Subcutaneous abdominal adipose tissue (tissue), 5 donors: ENCODE results near the gene CUL7.

Source experiments
- H3K27ac ChIP-seq: one replicate; pipeline ENCODE4 v1.7.0; 2013; ENCODE audit warnings: low read depth, mild to moderate bottlenecking, inconsistent platforms, low read length, moderate library complexity
- H3K27me3 ChIP-seq, 5 donors: one replicate each; pipeline ENCODE4 v1.7.0; 2013; ENCODE audit warnings: low read length in 5 of 5, inconsistent platforms in 1 of 5; ENCODE audit not compliant: control insufficient read depth in 5 of 5, insufficient read depth in 4 of 5
- H3K36me3 ChIP-seq, 5 donors: one replicate each; pipeline ENCODE4 v1.7.0; 2013; ENCODE audit warnings: low read length in 5 of 5; ENCODE audit not compliant: control insufficient read depth in 5 of 5, insufficient read depth in 5 of 5
- H3K4me1 ChIP-seq, 5 donors: one replicate each; pipeline ENCODE4 v1.7.0; 2013; ENCODE audit warnings: low read length in 5 of 5, mild to moderate bottlenecking in 3 of 5, moderate library complexity in 1 of 5; ENCODE audit not compliant: control insufficient read depth in 5 of 5, insufficient read depth in 5 of 5
- H3K4me3 ChIP-seq, 5 donors: one replicate each; pipeline ENCODE4 v1.7.0; 2013; ENCODE audit warnings: low read length in 5 of 5, low read depth in 1 of 5
- H3K9ac ChIP-seq, 5 donors: one replicate each; pipeline ENCODE4 v1.7.0; 2013; ENCODE audit warnings: low read length in 5 of 5, mild to moderate bottlenecking in 4 of 5, moderate library complexity in 3 of 5
- H3K9me3 ChIP-seq, 5 donors: one replicate each; pipeline ENCODE4 v1.7.0; 2013; ENCODE audit warnings: low read length in 5 of 5; ENCODE audit not compliant: control insufficient read depth in 5 of 5
- donor health status: healthy.
- donor health status: healthy.
- donor health status: healthy.
- donor health status: healthy.
- donor health status: healthy.

Gene CUL7

GRCh38 chr6:43053545-43054205 lies at the start of gene CUL7:
CUL7 (minus strand) TSS chr6:43053851; CDS start chr6:43052788, 1,063 bp downstream.
- Histone ChIP-seq H3K36me3 (peaks cover 0 to 48% (median 36%) of the 10 kb centered on the region in 5 donors), H3K4me3 (peak within 1 kb of the TSS; percentile 66 to 93 (median 79)), H3K27me3 (no peaks in the 10 kb centered on the region), H3K27ac (peak within 1 kb of the TSS; percentile 81), H3K9ac (peak within 1 kb of the TSS; percentile 6 to 93 (median 78)), H3K4me1 (peaks cover 4 to 39% (median 33%) of the 10 kb centered on the region in 5 donors), H3K9me3 (no peaks in the 10 kb centered on the region)

DNA sequence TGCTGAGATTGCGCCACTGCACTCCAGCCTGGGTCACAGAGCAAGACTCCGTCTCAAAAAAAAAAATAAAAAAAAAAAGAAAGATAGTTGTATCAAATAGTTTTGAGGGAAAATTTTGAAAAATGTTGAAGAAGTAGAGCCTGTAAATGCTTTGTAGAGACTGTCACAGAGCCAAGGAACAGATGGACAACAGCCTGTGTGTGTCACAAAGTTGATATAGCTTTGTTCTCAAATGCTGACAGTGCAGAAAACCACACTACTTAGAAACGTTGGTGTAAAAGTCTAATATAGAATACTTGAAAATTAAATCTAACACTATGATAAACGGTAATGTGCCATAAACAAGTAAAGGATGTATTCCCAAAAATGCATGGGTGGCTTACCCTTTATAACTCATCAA lies 47.8 kb upstream of the CUL7 start:
- Histone ChIP-seq H3K27me3 (no peaks in the 10 kb centered on the region), H3K27ac (no peak overlapping the region), H3K4me1 (peaks cover 1 to 10% (median 8%) of the 10 kb centered on the region in 5 donors), H3K4me3 (no peak overlapping the region), H3K9me3 (no peaks in the 10 kb centered on the region), H3K36me3 (no peaks in the 10 kb centered on the region), H3K9ac (no peak overlapping the region)

- Histone ChIP-seq H3K27ac (no peak overlapping the region), H3K9ac (no peak overlapping the region), H3K4me3 (no peak overlapping the region), H3K9me3 (no peaks in the 10 kb centered on the region), H3K36me3 (no peaks in the 10 kb centered on the region), H3K4me1 (peaks cover 5 to 30% (median 25%) of the 10 kb centered on the region in 5 donors), H3K27me3 (no peaks in the 10 kb centered on the region)
Measured at GRCh38 chr6:43097502-43097901, 43.9 kb upstream of the CUL7 start.

GRCh38 chr6:43097098-43097489 lies 43.4 kb upstream of the CUL7 start:
- Histone ChIP-seq H3K4me1 (peaks cover 5 to 30% (median 25%) of the 10 kb centered on the region in 5 donors), H3K9me3 (no peaks in the 10 kb centered on the region), H3K36me3 (no peaks in the 10 kb centered on the region), H3K27me3 (no peaks in the 10 kb centered on the region), H3K27ac (no peak overlapping the region), H3K4me3 (no peak overlapping the region), H3K9ac (peak overlapping the region in 2 of 5 donors; percentile 11 to 38)

- no peak overlapping the region for H3K27ac ChIP-seq
- peaks cover 5 to 30% (median 25%) of the 10 kb centered on the region in 5 donors for H3K4me1 ChIP-seq
- H3K9ac ChIP-seq, result peak overlapping the region in 2 of 5 donors; percentile 11 to 38
- H3K36me3 ChIP-seq, result no peaks in the 10 kb centered on the region
- H3K27me3 ChIP-seq, result no peaks in the 10 kb centered on the region
- H3K4me3 ChIP-seq, result no peak overlapping the region
- H3K9me3 ChIP-seq, result no peaks in the 10 kb centered on the region
Measured at GRCh38 chr6:43096451-43097097, 42.9 kb upstream of the CUL7 start.

GRCh38 chr6:43095939-43096338 lies 42.3 kb upstream of the CUL7 start:
- peaks cover 5 to 30% (median 25%) of the 10 kb centered on the region in 5 donors for H3K4me1 ChIP-seq
- H3K36me3 ChIP-seq, result no peaks in the 10 kb centered on the region
- H3K4me3 ChIP-seq, result no peak overlapping the region
- H3K27me3 ChIP-seq, result no peaks in the 10 kb centered on the region
- H3K9ac ChIP-seq, result no peak overlapping the region
- no peak overlapping the region for H3K27ac ChIP-seq
- no peaks in the 10 kb centered on the region for H3K9me3 ChIP-seq

DNA sequence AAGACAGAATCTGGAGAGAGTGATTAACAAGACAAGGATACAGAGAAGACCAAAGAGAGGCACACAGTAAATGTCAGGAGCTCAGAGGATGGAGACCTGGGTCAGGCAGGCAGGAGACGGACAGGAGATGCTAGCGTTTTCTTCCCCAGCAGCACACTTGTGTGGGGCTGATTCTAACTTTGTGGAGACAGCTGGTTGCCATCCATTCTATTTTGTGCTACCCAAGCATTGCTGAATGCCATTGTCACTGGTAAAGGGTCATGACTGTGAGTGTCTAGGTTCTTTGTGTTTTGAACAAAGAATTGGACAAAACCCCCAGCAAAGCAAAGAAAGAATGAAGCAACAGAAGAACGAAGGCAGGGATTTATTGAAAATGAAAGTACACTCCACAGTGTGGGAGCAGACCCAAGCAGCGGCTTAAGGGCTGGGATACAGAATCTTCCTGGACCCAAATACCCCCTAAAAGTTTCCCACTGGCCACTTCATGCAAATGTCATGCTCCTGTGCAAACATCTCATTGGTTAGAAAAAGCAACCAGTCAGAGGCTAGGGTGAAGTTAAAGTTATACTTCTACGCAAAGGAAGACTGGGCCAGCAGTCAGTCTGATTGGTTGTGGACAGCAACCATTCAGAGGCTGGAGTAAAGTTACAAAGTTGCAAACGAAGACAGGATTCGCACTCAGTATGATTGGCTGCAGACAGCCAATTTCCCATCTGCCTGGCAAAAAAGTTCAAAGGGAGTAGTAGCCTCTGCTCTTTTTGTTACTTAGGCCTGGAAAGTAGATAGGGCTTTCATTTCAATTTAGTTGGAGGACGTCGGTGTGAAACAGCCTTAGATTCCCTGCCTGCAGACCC lies 40.0 kb upstream of the CUL7 start:
- H3K36me3 ChIP-seq, result no peaks in the 10 kb centered on the region
- H3K9ac ChIP-seq, result peak overlapping the region in 3 of 5 donors; percentile 14 to 77 (median 62)
- H3K4me1 ChIP-seq, result peaks cover 5 to 30% (median 25%) of the 10 kb centered on the region in 5 donors
- peak overlapping the region; percentile 4 for H3K27ac ChIP-seq
- H3K9me3 ChIP-seq, result no peaks in the 10 kb centered on the region
- H3K27me3 ChIP-seq, result no peaks in the 10 kb centered on the region
- H3K4me3 ChIP-seq, result peak overlapping the region; percentile 41 to 74 (median 63)

GRCh38 chr6:43092635-43093034 lies 39.0 kb upstream of the CUL7 start:
- Histone ChIP-seq H3K9me3 (no peaks in the 10 kb centered on the region), H3K27me3 (no peaks in the 10 kb centered on the region), H3K4me3 (no peak overlapping the region), H3K4me1 (peaks cover 5 to 30% (median 25%) of the 10 kb centered on the region in 5 donors), H3K27ac (no peak overlapping the region), H3K9ac (no peak overlapping the region), H3K36me3 (no peaks in the 10 kb centered on the region)

GRCh38 chr6:43091436-43091991 lies 37.9 kb upstream of the CUL7 start:
- H3K36me3 ChIP-seq, result no peaks in the 10 kb centered on the region

More at GRCh38 chr6:43091436-43091991, 37.9 kb upstream of the CUL7 start:
- H3K27ac ChIP-seq, result no peak overlapping the region
- no peaks in the 10 kb centered on the region for H3K9me3 ChIP-seq
- H3K9ac ChIP-seq, result no peak overlapping the region
- H3K27me3 ChIP-seq, result no peaks in the 10 kb centered on the region
- peaks cover 4 to 20% (median 17%) of the 10 kb centered on the region in 5 donors for H3K4me1 ChIP-seq
- H3K4me3 ChIP-seq, result no peak overlapping the region
